ENCODE data around the gene CARNS1. TPM values are rescaled to one million over a fixed set of nuclear protein-coding genes. Genes with fewer than 3 reads are reported as not detected.

The CARNS1 gene
- total and polyA plus RNA-seq, 2 of the 13 experiments (the other 11 are each of a cell fraction or from before 2014, with no cell fraction given) = not detected

DNA sequence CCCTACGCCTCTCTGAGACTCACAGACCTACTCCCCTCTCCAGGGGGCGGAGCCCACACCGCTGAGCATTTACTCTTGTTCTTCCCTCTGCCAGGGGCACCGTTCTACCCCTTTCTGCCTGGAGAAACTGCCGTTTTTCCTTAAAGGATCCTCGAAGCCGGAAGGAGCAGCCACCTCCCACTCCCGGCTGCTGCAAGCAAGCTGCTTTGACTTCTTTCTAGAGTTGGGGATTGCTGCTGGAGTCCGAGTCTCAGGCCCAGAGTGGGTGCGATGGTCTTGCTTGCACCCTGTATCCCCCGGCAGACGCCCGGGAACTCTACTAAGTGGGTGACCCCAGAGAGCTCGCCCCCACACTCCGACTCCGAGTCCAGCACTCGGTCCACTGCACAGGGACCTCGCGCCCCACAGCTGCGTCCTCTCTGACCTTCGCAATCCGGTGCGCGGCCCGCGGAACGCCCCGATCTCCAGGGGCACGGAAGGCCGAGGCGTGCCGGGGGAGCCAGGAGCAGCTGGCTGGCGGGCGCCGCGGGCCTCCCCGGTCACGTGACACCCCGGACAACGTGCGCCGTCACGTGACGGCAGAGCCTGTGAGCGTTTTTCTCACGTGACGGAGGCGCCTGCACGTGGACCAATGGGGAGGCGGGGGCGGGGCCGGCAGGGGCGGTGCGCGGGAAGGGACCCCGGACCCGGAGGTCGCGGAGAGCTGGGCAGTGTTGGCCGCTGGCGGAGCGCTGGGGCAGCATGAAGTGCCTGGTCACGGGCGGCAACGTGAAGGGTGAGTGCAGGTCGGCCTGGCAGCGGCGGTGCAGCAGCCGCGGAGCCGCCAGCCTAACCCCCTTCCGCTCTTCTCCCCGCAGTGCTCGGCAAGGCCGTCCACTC is 23.9 kb upstream of the CARNS1 start, which contains the start of gene RAD9A:
Gene RAD9A, plus strand, starts transcription at position 683 of the 879 bp plus-strand sequence. Its CDS starts 59 bp downstream, at position 742.
- FAIRE-seq = no peak
- 0% methylated on average over 19 of the region's 75 CpGs for WGBS (ENCODE audit: low lambda C conversion rate)
- TF ChIP-seq ZBED4 (CRISPR knock-in tag; IDR thresholded peaks at IDR 0.05; ENCODE audit: borderline replicate concordance) (no peak; the same call in 1 of the 2 replicates), ATF5 (CRISPR knock-in tag; IDR thresholded peaks at IDR 0.05; ENCODE audit: low read depth) (peak; percentile 77; the same call in 1 of the 2 replicates), ZNF281 (CRISPR knock-in tag; IDR thresholded peaks at IDR 0.05; ENCODE audit: borderline replicate concordance) (peak; percentile 52), KLF12 (CRISPR knock-in tag; IDR thresholded peaks at IDR 0.05; ENCODE audit: borderline replicate concordance) (peak; percentile 79; the same call in 1 of the 2 replicates), ETV6 (CRISPR knock-in tag; conservative IDR thresholded peaks at IDR 0.05) (no peak; the same call in 1 of the 2 replicates), ZMAT3 (CRISPR knock-in tag; conservative IDR thresholded peaks at IDR 0.05) (peak; percentile 95; the same call in 1 of the 2 replicates), ZNF639 (CRISPR knock-in tag; conservative IDR thresholded peaks at IDR 0.05) (peak; percentile 57; the same call in 1 of the 2 replicates), GATAD2A (CRISPR knock-in tag; IDR thresholded peaks at IDR 0.05) (no peak; the same call in 1 of the 2 replicates), ELF1 (CRISPR knock-in tag; IDR thresholded peaks at IDR 0.05) (peak; percentile 45; the same call in 1 of the 2 replicates)
- TF ChIP-seq, protein P1, sequence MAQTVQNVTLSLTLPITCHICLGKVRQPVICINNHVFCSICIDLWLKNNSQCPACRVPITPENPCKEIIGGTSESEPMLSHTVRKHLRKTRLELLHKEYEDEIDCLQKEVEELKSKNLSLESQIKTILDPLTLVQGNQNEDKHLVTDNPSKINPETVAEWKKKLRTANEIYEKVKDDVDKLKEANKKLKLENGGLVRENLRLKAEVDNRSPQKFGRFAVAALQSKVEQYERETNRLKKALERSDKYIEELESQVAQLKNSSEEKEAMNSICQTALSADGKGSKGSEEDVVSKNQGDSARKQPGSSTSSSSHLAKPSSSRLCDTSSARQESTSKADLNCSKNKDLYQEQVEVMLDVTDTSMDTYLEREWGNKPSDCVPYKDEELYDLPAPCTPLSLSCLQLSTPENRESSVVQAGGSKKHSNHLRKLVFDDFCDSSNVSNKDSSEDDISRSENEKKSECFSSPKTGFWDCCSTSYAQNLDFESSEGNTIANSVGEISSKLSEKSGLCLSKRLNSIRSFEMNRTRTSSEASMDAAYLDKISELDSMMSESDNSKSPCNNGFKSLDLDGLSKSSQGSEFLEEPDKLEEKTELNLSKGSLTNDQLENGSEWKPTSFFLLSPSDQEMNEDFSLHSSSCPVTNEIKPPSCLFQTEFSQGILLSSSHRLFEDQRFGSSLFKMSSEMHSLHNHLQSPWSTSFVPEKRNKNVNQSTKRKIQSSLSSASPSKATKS (CRISPR knock-in tag; IDR thresholded peaks at IDR 0.05) = no peak

More for the DNA sequence above, 23.9 kb upstream of the CARNS1 start, which contains the start of gene RAD9A:
- POLR2A ChIA-PET = interaction anchor here (0.6 to 3.8 kb wide), 18 partner anchors 9 to 550 kb away, joined by 3 to 81 read pairs (median 4); partner anchors contain the start of genes AIP, ANKRD13D, CDK2AP2 and CLCF1
- H3K4me1 ChIP-seq (ENCODE audit: insufficient read depth, low read length) = peaks cover 43% of the 10 kb centered on the region
- H3K27me3 ChIP-seq (ENCODE audit: control insufficient read depth in 1 of 2, insufficient read depth in 2 of 2, low read length in 2 of 2) = peaks cover 1 to 9% of the 10 kb centered on the region in 2 experiments; a peak in 3 of 5 replicates
- no peaks in the 10 kb centered on the region for H3K9me3 ChIP-seq (ENCODE audit: low read length)
- TSS peak; percentile 92 for BruUV-seq (replicated peaks)
- H3K27ac ChIP-seq (ENCODE audit: extremely low read length, insufficient read depth, low read length) = peak within 1 kb of the TSS; percentile 82
- intact Hi-C loops (cut with micrococcal nuclease; ENCODE audit: unreplicated experiment) (no loop called here), in situ Hi-C loops (cut with HindIII; ENCODE audit: extremely low pct_ligation_motif_present, low pct_unique_long_range_greater_than_20kb) (no loop called here)
- peak; percentile 86 for ATAC-seq
- CTCF ChIA-PET (ENCODE audit: low intra/inter-chr PET ratio, low total read pairs) = interaction anchor here (2.4 kb wide), 1 partner anchor 114 kb away, joined by 18 read pairs; the partner anchor contains the start of gene PITPNM1
- peak within 1 kb of the TSS; percentile 97 for H3K4me2 ChIP-seq (ENCODE audit: low read depth, low read length)
- no peak within 1 kb of the TSS for H2AFZ ChIP-seq (ENCODE audit: low read length)
- peak; percentile 90 for DNase-seq (ENCODE audit: low spot score)
- peak within 1 kb of the TSS; percentile 80 for H3K9ac ChIP-seq (ENCODE audit: insufficient read depth, low read depth, low read length)
- peaks cover 10% of the 10 kb centered on the region for H3K79me2 ChIP-seq (ENCODE audit: insufficient read depth, low read length)
- peaks cover 5 to 6% of the 10 kb centered on the region in 2 experiments; a peak in 2 of 5 replicates for H3K36me3 ChIP-seq (replicated peaks in 1 of 2; ENCODE audit: control insufficient read depth in 1 of 2, insufficient read depth in 2 of 2, low read length in 2 of 2)
- H3K4me3 ChIP-seq (replicated peaks in 1 of 3; ENCODE audit: insufficient read depth in 1 of 3, low read depth in 2 of 3, low read length in 3 of 3) = peak within 1 kb of the TSS; percentile 74 to 85 (median 78)
- H4K20me1 ChIP-seq (ENCODE audit: insufficient read depth, low read length) = no peaks in the 10 kb centered on the region
